SK-N-SH treated with all-trans-retinoic acid at 6 μM for 48 hours (cell line): ENCODE results near the gene SYK.

Source experiments
- ARNTL ChIP-seq: fragments of 450-650 bp; formaldehyde crosslinking; IDR thresholded peaks from 2 replicates; pipeline ENCODE4 v1.5.0; 2020; ENCODE audit warnings: low read depth, mild to moderate bottlenecking, moderate library complexity, borderline replicate concordance
- CSDC2 ChIP-seq: fragments of 250-450 bp; sonication (Bioruptor Pico); IDR thresholded peaks from 2 replicates; pipeline ENCODE4 v1.5.0; 2020; ENCODE audit warnings: mild to moderate bottlenecking, moderate library complexity
- ESRRG ChIP-seq: fragments of 250-450 bp; sonication (Bioruptor Pico); IDR thresholded peaks from 2 replicates; pipeline ENCODE4 v1.6.1; 2021; ENCODE audit warnings: mild to moderate bottlenecking
- ISL1 ChIP-seq: fragments of 250-450 bp; sonication (Bioruptor Pico); IDR thresholded peaks from 2 replicates; pipeline ENCODE4 v2.1.2; 2022; ENCODE audit warnings: mild to moderate bottlenecking, moderate library complexity
- RARB ChIP-seq: fragments of 250-450 bp; sonication (Bioruptor Pico); IDR thresholded peaks from 2 replicates; pipeline ENCODE4 v1.8.0; 2021; ENCODE audit warnings: mild to moderate bottlenecking, moderate library complexity
- TCF4 ChIP-seq: fragments of 250-450 bp; sonication (Bioruptor Pico); IDR thresholded peaks from 2 replicates; pipeline ENCODE4 v1.8.0; 2021; ENCODE audit warnings: mild to moderate bottlenecking, moderate library complexity, borderline replicate concordance
- ZNF70 ChIP-seq: fragments of 450-650 bp; formaldehyde crosslinking; IDR thresholded peaks from 2 replicates; pipeline ENCODE4 v1.5.0; 2020; ENCODE audit warnings: mild to moderate bottlenecking, moderate library complexity
- TF ChIP-seq, protein P1 (sequence below): fragments of 250-450 bp; sonication (Bioruptor Pico); IDR thresholded peaks from 2 replicates; pipeline ENCODE4 v1.5.1; 2021; ENCODE audit warnings: mild to moderate bottlenecking, moderate library complexity
- TF ChIP-seq, protein P2 (sequence below): fragments of 250-450 bp; sonication (Bioruptor Pico); IDR thresholded peaks from 2 replicates; pipeline ENCODE4 v1.8.0; 2021; ENCODE audit warnings: low read depth, mild to moderate bottlenecking, moderate library complexity, borderline replicate concordance

DNA sequence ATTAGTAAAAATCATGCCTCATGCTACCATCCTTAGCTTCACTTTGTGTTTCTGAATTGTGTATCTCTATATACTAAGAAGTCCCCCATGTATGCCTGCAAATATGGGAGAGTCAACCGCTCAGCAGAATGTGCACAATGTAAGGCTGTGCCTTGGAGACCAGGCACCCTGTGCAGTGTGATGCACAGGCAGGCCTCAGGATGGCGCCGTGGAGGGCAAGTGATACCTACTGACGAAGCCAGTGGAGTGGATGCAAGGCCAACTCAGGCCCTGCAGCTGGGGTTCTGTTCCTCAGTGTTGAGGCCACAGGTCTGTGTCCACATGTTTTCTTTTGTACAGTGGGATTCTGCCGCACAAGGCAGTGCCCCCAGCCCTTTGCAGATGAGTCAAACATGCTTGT, 28.4 kb downstream of the SYK start:
- TF ChIP-seq, protein P1, sequence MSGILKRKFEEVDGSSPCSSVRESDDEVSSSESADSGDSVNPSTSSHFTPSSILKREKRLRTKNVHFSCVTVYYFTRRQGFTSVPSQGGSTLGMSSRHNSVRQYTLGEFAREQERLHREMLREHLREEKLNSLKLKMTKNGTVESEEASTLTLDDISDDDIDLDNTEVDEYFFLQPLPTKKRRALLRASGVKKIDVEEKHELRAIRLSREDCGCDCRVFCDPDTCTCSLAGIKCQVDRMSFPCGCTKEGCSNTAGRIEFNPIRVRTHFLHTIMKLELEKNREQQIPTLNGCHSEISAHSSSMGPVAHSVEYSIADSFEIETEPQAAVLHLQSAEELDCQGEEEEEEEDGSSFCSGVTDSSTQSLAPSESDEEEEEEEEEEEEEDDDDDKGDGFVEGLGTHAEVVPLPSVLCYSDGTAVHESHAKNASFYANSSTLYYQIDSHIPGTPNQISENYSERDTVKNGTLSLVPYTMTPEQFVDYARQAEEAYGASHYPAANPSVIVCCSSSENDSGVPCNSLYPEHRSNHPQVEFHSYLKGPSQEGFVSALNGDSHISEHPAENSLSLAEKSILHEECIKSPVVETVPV, result no peak
- no peak for TF ChIP-seq CSDC2
- TF ChIP-seq TCF4 (CRISPR knock-in tag), result no peak
- TF ChIP-seq RARB (CRISPR knock-in tag), result no peak
- no peak for TF ChIP-seq ZNF70 (CRISPR knock-in tag)
- no peak for TF ChIP-seq ISL1 (CRISPR knock-in tag)
- no peak for TF ChIP-seq ESRRG (CRISPR knock-in tag)
- TF ChIP-seq ARNTL (CRISPR knock-in tag), result no peak
- TF ChIP-seq, protein P2, sequence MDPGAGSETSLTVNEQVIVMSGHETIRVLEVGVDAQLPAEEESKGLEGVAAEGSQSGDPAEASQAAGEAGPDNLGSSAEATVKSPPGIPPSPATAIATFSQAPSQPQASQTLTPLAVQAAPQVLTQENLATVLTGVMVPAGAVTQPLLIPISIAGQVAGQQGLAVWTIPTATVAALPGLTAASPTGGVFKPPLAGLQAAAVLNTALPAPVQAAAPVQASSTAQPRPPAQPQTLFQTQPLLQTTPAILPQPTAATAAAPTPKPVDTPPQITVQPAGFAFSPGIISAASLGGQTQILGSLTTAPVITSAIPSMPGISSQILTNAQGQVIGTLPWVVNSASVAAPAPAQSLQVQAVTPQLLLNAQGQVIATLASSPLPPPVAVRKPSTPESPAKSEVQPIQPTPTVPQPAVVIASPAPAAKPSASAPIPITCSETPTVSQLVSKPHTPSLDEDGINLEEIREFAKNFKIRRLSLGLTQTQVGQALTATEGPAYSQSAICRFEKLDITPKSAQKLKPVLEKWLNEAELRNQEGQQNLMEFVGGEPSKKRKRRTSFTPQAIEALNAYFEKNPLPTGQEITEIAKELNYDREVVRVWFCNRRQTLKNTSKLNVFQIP (CRISPR knock-in tag), result no peak
